ENCODE measurements around the gene LRRC46. TPM values are rescaled to one million over a fixed set of nuclear protein-coding genes. Genes with fewer than 3 reads are reported as not detected.

LRRC46 gene
- total and polyA plus RNA-seq, 10 of the 15 experiments (the other 5 are each of a cell fraction or from before 2014, with no cell fraction given) = 0.15 to 1.8 (median 0.38) TPM; not detected in 1

GRCh38 chr17:47803751-47804150, 27.7 kb upstream of the LRRC46 start:
- H3K4me2 ChIP-seq (ENCODE audit: control insufficient read depth, insufficient read depth) = no peak overlapping the region
- ChIA-PET RAD21 (ENCODE audit: unreplicated experiment) (no interaction called here), POLR2A (no interaction called here), CTCF (no interaction called here), SMC1A (ENCODE audit: uncharacterized antibody, unreplicated experiment) (no interaction called here)
- 48% methylated on average over 6 of the region's 6 CpGs for WGBS (ENCODE audit: insufficient coverage, insufficient replicate concordance, low lambda C conversion rate, missing lambda C conversion rate)
- intact Hi-C loops (cut with micrococcal nuclease; ENCODE audit: unreplicated experiment) = loop anchor here (2.0 kb wide), 2 partner anchors 27 to 139 kb away; no protein-coding TSS in a partner anchor
- DNase-seq (ENCODE audit: low read depth, low spot score) (no peak), ATAC-seq (no peak), FAIRE-seq (no peak)
- H3K9ac ChIP-seq (ENCODE audit: control insufficient read depth, insufficient read depth, low read length) = no peak overlapping the region
- no peak overlapping the region for H3K27ac ChIP-seq (ENCODE audit: control insufficient read depth, insufficient read depth)
- H4K20me1 ChIP-seq (ENCODE audit: control insufficient read depth, insufficient read depth) = no peaks in the 10 kb centered on the region
- H3K79me2 ChIP-seq (ENCODE audit: control insufficient read depth, insufficient read depth, low read length) = no peaks in the 10 kb centered on the region
- H3K9me3 ChIP-seq (replicated peaks; ENCODE audit: control insufficient read depth, insufficient read depth, low read length) = no peaks in the 10 kb centered on the region
- BruUV-seq (replicated peaks) = no TSS peak
- peaks cover 0 to 1% of the 10 kb centered on the region in 2 experiments; a peak in 3 of 4 replicates for H3K36me3 ChIP-seq (ENCODE audit: control insufficient read depth in 2 of 2, insufficient read depth in 2 of 2, low read length in 1 of 2)
- H3K4me1 ChIP-seq (ENCODE audit: control insufficient read depth, insufficient read depth, low read length) = no peaks in the 10 kb centered on the region
- H3K4me3 ChIP-seq = no peak overlapping the region
- H2AFZ ChIP-seq (ENCODE audit: control insufficient read depth, low read depth, low read length) = no peak overlapping the region
- H3K27me3 ChIP-seq (replicated peaks in 1 of 2; ENCODE audit: control insufficient read depth in 2 of 2, insufficient read depth in 2 of 2, low read length in 1 of 2) = no peaks in the 10 kb centered on the region
- no peak for TF ChIP-seq KLF5 (IDR thresholded peaks at IDR 0.05; ENCODE audit: partially characterized antibody)
- no peak for TF ChIP-seq JUNB (IDR thresholded peaks at IDR 0.05)
- TF ChIP-seq ZBTB11 (CRISPR knock-in tag; IDR thresholded peaks at IDR 0.05) = no peak
- TF ChIP-seq POLR2A (IDR thresholded peaks at IDR 0.05; ENCODE audit: low read depth, low read length) = no peak
- no peak for TF ChIP-seq SMAD5 (IDR thresholded peaks at IDR 0.05; ENCODE audit: low read depth)
- no peak for TF ChIP-seq NR2F1 (conservative IDR thresholded peaks at IDR 0.05)
- no peak for TF ChIP-seq BACH1 (IDR thresholded peaks at IDR 0.05; ENCODE audit: borderline replicate concordance)
- TF ChIP-seq ESRRA (IDR thresholded peaks at IDR 0.05; ENCODE audit: low read length) = no peak
- TF ChIP-seq CEBPB (IDR thresholded peaks at IDR 0.05; ENCODE audit: borderline replicate concordance in 1 of 2, low read depth in 2 of 2, low read length in 2 of 2) = no peak
- no peak for TF ChIP-seq SREBF1 (IDR thresholded peaks at IDR 0.05; ENCODE audit: low read length)
- no peak for TF ChIP-seq E4F1 (IDR thresholded peaks at IDR 0.05; ENCODE audit: borderline replicate concordance, partially characterized antibody)
- TF ChIP-seq RB1 (IDR thresholded peaks at IDR 0.05; ENCODE audit: borderline replicate concordance) = no peak
- no peak for TF ChIP-seq PBX3 (IDR thresholded peaks at IDR 0.05; ENCODE audit: insufficient replicate concordance, low read depth, low read length)
- in situ Hi-C loops (cut with MboI) = loop anchor here (10.0 kb wide), 1 partner anchor 109 kb away; the partner anchor contains the start of gene TBKBP1
